GM12878 (cell line): ENCODE results near the gene DDR1. TPM values are rescaled to one million over a fixed set of nuclear protein-coding genes. Genes with fewer than 3 reads are reported as not detected.

Source experiments
- ATAC-seq: fragments of 200-7000 bp; cut with Tn5 transposase; 3 replicates; pipeline ENCODE4 v1.9.1; 2020; ENCODE audit warnings: mild to moderate bottlenecking, moderate library complexity
- BruUV-seq: library from RNA; stranded (reverse); fragments of 400-500 nt; replicated peaks from 2 replicates; lab custom pipeline; 2021; lab: Mats Ljungman, UMichigan
- CTCF ChIA-PET: fragments of 300-600 bp; sonication (Branson Sonifier 250); formaldehyde crosslinking; extraction: SDS; loops from one replicate; lab custom pipeline; 2021; ENCODE audit warnings: inconsistent platforms; lab: Yijun Ruan, JAX
- POLR2A ChIA-PET: fragments of 350-600 bp; formaldehyde crosslinking; extraction: SDS; loops from one replicate; lab custom pipeline; 2021; ENCODE audit warnings: inconsistent platforms; lab: Charles Lee
- RAD21 ChIA-PET: fragments of 300-600 bp; sonication (Branson Sonifier 250); formaldehyde crosslinking; loops from one replicate; lab custom pipeline; 2023; ENCODE audit warnings: antibody characterized with exemption; ENCODE audit not compliant: unreplicated experiment; lab: Charles Lee
- SMC1A ChIA-PET: fragments of 300-600 bp; sonication (Branson Sonifier 250); formaldehyde crosslinking; loops from one replicate; lab custom pipeline; 2023; ENCODE audit not compliant: unreplicated experiment, uncharacterized antibody; lab: Charles Lee
- DNase-seq: peaks from one replicate; pipeline ENCODE4 v3.0.0-alpha.2; 2011; ENCODE audit warnings: low read depth, low spot score
- FAIRE-seq: peaks from 3 replicates; lab custom pipeline; 2011; peaks lifted over from hg19 to GRCh38; lab: Jason Lieb, UNC
- H2AFZ ChIP-seq: 2 replicates; pipeline ENCODE4 v1.6.0; 2011; ENCODE audit warnings: low read depth, low read length, control low read depth; ENCODE audit not compliant: control insufficient read depth
- H3K27ac ChIP-seq: 2 replicates; pipeline ENCODE4 v1.5.1; 2011; ENCODE audit warnings: control low read depth; ENCODE audit not compliant: control insufficient read depth, insufficient read depth
- H3K27me3 ChIP-seq, 2 experiments: replicated peaks in 1 of 2; 2 replicates each; pipeline versions ENCODE4 v1.6.0 to v1.6.1; 2011; ENCODE audit warnings: low read length in 1 of 2; ENCODE audit not compliant: control insufficient read depth in 2 of 2, insufficient read depth in 2 of 2
- H3K36me3 ChIP-seq, 2 experiments: 2 replicates each; pipeline ENCODE4 v1.5.1; 2011; ENCODE audit warnings: low read length in 1 of 2; ENCODE audit not compliant: control insufficient read depth in 2 of 2, insufficient read depth in 2 of 2
- H3K4me1 ChIP-seq: 2 replicates; pipeline ENCODE4 v1.6.1; 2011; ENCODE audit warnings: mild to moderate bottlenecking, low read length, moderate library complexity, mixed read lengths; ENCODE audit not compliant: control insufficient read depth, insufficient read depth
- H3K4me2 ChIP-seq: 2 replicates; pipeline ENCODE4 v1.6.0; 2011; ENCODE audit warnings: control low read depth; ENCODE audit not compliant: control insufficient read depth, insufficient read depth
- H3K4me3 ChIP-seq: fragments of 200-600 bp; sonication (generic); 2 replicates; pipeline ENCODE4 v1.5.1; 2016
- H3K79me2 ChIP-seq: 2 replicates; pipeline ENCODE4 v1.6.0; 2011; ENCODE audit warnings: low read length; ENCODE audit not compliant: control insufficient read depth, insufficient read depth
- H3K9ac ChIP-seq: 2 replicates; pipeline ENCODE4 v1.8.0; 2011; ENCODE audit warnings: low read length, control low read depth, mixed read lengths; ENCODE audit not compliant: control insufficient read depth, insufficient read depth
- H3K9me3 ChIP-seq: replicated peaks from 3 replicates; pipeline ENCODE4 v1.5.1; 2011; ENCODE audit warnings: mild to moderate bottlenecking, low read length; ENCODE audit not compliant: control insufficient read depth, insufficient read depth
- H4K20me1 ChIP-seq: 2 replicates; pipeline ENCODE4 v1.6.0; 2011; ENCODE audit not compliant: control insufficient read depth, insufficient read depth
- EZH2 ChIP-seq: IDR thresholded peaks from 2 replicates; pipeline ENCODE4 v1.6.1; 2012; ENCODE audit warnings: low read depth, mild to moderate bottlenecking, control low read depth, inconsistent platforms, low read length, borderline replicate concordance; ENCODE audit not compliant: control insufficient read depth
- IKZF2 ChIP-seq, 2 experiments: fragments of 450-650 bp; IDR thresholded peaks; 2 replicates each; pipeline ENCODE4 v1.6.1; 2017; ENCODE audit warnings: mild to moderate bottlenecking in 2 of 2, moderate library complexity in 2 of 2
- JUND ChIP-seq: IDR thresholded peaks from 2 replicates; pipeline ENCODE4 v1.6.1; 2012; ENCODE audit warnings: low read depth, mild to moderate bottlenecking, low read length, improper control_type of control experiment, moderate library complexity
- RAD51 ChIP-seq: fragments of 450-650 bp; IDR thresholded peaks from 2 replicates; pipeline ENCODE4 v1.6.1; 2016; ENCODE audit warnings: moderate library complexity, mild to moderate bottlenecking, inconsistent platforms
- USF1 ChIP-seq: IDR thresholded peaks from 2 replicates; pipeline ENCODE4 v1.6.1; 2011; ENCODE audit warnings: borderline replicate concordance, low read depth, mild to moderate bottlenecking, moderate library complexity, mixed read lengths, low read length; ENCODE audit not compliant: insufficient read depth; ENCODE audit errors: extremely low read length
- USF2 ChIP-seq: IDR thresholded peaks from 2 replicates; pipeline ENCODE4 v1.6.1; 2011; ENCODE audit warnings: low read depth, low read length, improper control_type of control experiment, borderline replicate concordance
- YY1 ChIP-seq: IDR thresholded peaks from 2 replicates; pipeline ENCODE4 v1.6.1; 2011; ENCODE audit warnings: low read depth, mild to moderate bottlenecking, low read length
- ZNF207 ChIP-seq: fragments of 450-650 bp; IDR thresholded peaks from 2 replicates; pipeline ENCODE4 v1.6.1; 2014; ENCODE audit warnings: antibody characterized with exemption, mild to moderate bottlenecking, borderline replicate concordance
- ZNF687 ChIP-seq: fragments of 450-650 bp; IDR thresholded peaks from 2 replicates; pipeline ENCODE4 v1.6.1; 2017; ENCODE audit warnings: mild to moderate bottlenecking, moderate library complexity
- WGBS: methylation state at CpG from one replicate; pipeline ENCODE4 v1.1.6; 2016; ENCODE audit warnings: low lambda C conversion rate; ENCODE audit not compliant: insufficient replicate concordance, insufficient coverage; ENCODE audit errors: missing lambda C conversion rate; 5-methylcytosine and 5-hydroxymethylcytosine counted together
- in situ Hi-C: fragments of 300-500 bp; cut with MboI; formaldehyde crosslinking; loops from 9 replicates; pipeline ENCODE4 v1.14.3; 2018; ENCODE audit warnings: mixed read lengths
- intact Hi-C: fragments of 100-400 bp; cut with micrococcal nuclease; formaldehyde crosslinking; loops from one replicate; pipeline ENCODE4 v1.14.2; 2022; ENCODE audit not compliant: unreplicated experiment
- polyA plus RNA-seq, 11 experiments: library from polyadenylated mRNA; depleted of rRNA in 4 of 11; unstranded in 6 of 11; stranded (reverse) in 5 of 11; fragments of >200 nt; fragmentation: Nextera tagmentation in 4 of 11; fragmentation: Illumina TruSeq in 1 of 11; extraction: Ambion mirVana in 4 of 11; extraction: Trizol in 1 of 11; gene quantifications; 1 replicate in 1 of 11; 2 replicates in 10 of 11; pipeline versions ENCODE4 v1.2.1 to v1.2.3, GENCODE V29; 2011 to 2016; ENCODE audit warnings: inconsistent platforms in 2 of 11, missing spikeins in 2 of 11, low read depth in 1 of 11
- total RNA-seq, 4 experiments: library from RNA; depleted of rRNA in 3 of 4; stranded (reverse); fragments of >200 nt in 3 of 4; fragmentation: Illumina TruSeq in 1 of 4; extraction: Trizol in 1 of 4; gene quantifications; 2 replicates each; pipeline versions ENCODE4 v1.2.1 to v1.2.3, GENCODE V29; 2013 to 2021
- TF ChIP-seq, protein P1 (sequence below): fragments of 450-650 bp; IDR thresholded peaks from 2 replicates; pipeline ENCODE4 v1.6.1; 2017; ENCODE audit warnings: mild to moderate bottlenecking, low read depth, inconsistent platforms; ENCODE audit not compliant: poor library complexity, severe bottlenecking
- TF ChIP-seq, protein P2 (sequence below): fragments of 450-650 bp; IDR thresholded peaks from 2 replicates; pipeline ENCODE4 v1.6.1; 2018; ENCODE audit warnings: mild to moderate bottlenecking, low read depth, moderate library complexity; ENCODE audit not compliant: partially characterized antibody

The DDR1 gene
- total and polyA plus RNA-seq, 10 of the 15 experiments (the other 5 are each of a cell fraction or from before 2014, with no cell fraction given), result 1.1 to 39.0 (median 11.9) TPM

DNA sequence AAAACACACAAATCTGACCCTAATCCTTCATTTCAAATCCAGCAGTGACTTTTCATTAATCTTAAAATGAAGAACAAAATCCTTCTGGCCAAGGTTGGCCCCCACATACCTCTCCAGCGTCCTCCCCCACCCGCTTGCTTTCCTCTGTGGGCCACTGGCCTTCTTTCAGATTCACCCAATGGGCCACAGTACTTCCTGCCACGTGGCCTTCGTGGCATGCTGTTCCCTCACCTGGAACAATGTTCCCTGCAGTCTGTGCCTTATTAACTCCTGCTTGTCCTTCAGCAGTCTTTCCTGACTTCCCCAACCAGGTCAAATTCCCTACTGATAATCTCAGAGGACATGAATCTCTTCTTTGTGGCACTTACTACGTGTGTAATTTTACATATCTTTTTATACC is 18.4 kb downstream of the DDR1 start:
- H3K9ac ChIP-seq, result no peak overlapping the region
- RAD21 ChIA-PET, result interaction anchor here (0.6 to 3.8 kb wide), 4 partner anchors 10 to 299 kb away, joined by 3 to 31 read pairs (median 3); partner anchors contain the start of gene VARS2
- H3K4me2 ChIP-seq, result peak overlapping the region; percentile 65
- CTCF ChIA-PET, result interaction anchor here (1.2 to 1.9 kb wide), 2 partner anchors 17 to 82 kb away, joined by 3 to 7 read pairs; no protein-coding TSS in a partner anchor
- no peaks in the 10 kb centered on the region for H3K9me3 ChIP-seq
- intact Hi-C loops, result no loop called here
- H2AFZ ChIP-seq, result peak overlapping the region; percentile 72
- H3K27ac ChIP-seq, result peak overlapping the region; percentile 30
- no peaks in the 10 kb centered on the region for H3K79me2 ChIP-seq
- no peak overlapping the region; the same call in 1 of the 2 replicates for H3K4me3 ChIP-seq
- no peak for DNase-seq
- no peaks in the 10 kb centered on the region for H3K27me3 ChIP-seq
- POLR2A ChIA-PET, result interaction anchor here (1.5 to 6.0 kb wide), 2 partner anchors 11 to 18 kb away, joined by 4 to 37 read pairs; partner anchors contain the start of gene VARS2
- peak; percentile 67 for ATAC-seq
- H4K20me1 ChIP-seq, result no peaks in the 10 kb centered on the region
- peaks cover under 1 to 10% of the 10 kb centered on the region in 2 experiments; a peak in 2 of 4 replicates for H3K36me3 ChIP-seq
- no TSS peak for BruUV-seq
- H3K4me1 ChIP-seq, result peaks cover 32% of the 10 kb centered on the region
- SMC1A ChIA-PET, result interaction anchor here (1.0 kb wide), 2 partner anchors 11 to 184 kb away, joined by 3 read pairs; partner anchors contain the start of gene VARS2
- WGBS, result 23% methylated on average over 5 of the region's 5 CpGs
- in situ Hi-C loops, result no loop called here
- peak; percentile 59 for FAIRE-seq
- TF ChIP-seq, protein P1, sequence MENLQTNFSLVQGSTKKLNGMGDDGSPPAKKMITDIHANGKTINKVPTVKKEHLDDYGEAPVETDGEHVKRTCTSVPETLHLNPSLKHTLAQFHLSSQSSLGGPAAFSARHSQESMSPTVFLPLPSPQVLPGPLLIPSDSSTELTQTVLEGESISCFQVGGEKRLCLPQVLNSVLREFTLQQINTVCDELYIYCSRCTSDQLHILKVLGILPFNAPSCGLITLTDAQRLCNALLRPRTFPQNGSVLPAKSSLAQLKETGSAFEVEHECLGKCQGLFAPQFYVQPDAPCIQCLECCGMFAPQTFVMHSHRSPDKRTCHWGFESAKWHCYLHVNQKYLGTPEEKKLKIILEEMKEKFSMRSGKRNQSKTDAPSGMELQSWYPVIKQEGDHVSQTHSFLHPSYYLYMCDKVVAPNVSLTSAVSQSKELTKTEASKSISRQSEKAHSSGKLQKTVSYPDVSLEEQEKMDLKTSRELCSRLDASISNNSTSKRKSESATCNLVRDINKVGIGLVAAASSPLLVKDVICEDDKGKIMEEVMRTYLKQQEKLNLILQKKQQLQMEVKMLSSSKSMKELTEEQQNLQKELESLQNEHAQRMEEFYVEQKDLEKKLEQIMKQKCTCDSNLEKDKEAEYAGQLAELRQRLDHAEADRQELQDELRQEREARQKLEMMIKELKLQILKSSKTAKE, result no peak
- TF ChIP-seq IKZF2 (IDR thresholded peaks at IDR 0.05) (peak in 1 of 2 experiments; percentile 8; a peak in 2 of 4 replicates), JUND (no peak), EZH2 (no peak), USF2 (peak; percentile 31; the same call in 1 of the 2 replicates), YY1 (no peak), RAD51 (peak; percentile 63; the same call in 1 of the 2 replicates), ZNF207 (no peak), USF1 (peak; percentile 67), ZNF687 (0 out of 2 replicates have a peak, but pooled peaks have one; percentile 41)
- TF ChIP-seq, protein P2, sequence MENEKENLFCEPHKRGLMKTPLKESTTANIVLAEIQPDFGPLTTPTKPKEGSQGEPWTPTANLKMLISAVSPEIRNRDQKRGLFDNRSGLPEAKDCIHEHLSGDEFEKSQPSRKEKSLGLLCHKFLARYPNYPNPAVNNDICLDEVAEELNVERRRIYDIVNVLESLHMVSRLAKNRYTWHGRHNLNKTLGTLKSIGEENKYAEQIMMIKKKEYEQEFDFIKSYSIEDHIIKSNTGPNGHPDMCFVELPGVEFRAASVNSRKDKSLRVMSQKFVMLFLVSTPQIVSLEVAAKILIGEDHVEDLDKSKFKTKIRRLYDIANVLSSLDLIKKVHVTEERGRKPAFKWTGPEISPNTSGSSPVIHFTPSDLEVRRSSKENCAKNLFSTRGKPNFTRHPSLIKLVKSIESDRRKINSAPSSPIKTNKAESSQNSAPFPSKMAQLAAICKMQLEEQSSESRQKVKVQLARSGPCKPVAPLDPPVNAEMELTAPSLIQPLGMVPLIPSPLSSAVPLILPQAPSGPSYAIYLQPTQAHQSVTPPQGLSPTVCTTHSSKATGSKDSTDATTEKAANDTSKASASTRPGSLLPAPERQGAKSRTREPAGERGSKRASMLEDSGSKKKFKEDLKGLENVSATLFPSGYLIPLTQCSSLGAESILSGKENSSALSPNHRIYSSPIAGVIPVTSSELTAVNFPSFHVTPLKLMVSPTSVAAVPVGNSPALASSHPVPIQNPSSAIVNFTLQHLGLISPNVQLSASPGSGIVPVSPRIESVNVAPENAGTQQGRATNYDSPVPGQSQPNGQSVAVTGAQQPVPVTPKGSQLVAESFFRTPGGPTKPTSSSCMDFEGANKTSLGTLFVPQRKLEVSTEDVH, result no peak
